GM12873 (cell line): ENCODE data around the gene SAMD8.

ENCODE experiments used
- TF ChIP-seq, protein P1 (sequence below): IDR thresholded peaks from 2 replicates; pipeline ENCODE4 v1.5.1; 2012; ENCODE audit warnings: low read depth, mild to moderate bottlenecking, moderate library complexity, low read length, control low read depth; ENCODE audit not compliant: insufficient read depth; ENCODE audit errors: missing control alignments

The SAMD8 gene

GRCh38 chr10:75109459-75109778 lies 2.0 kb upstream of the SAMD8 start:
- TF ChIP-seq, protein P1, sequence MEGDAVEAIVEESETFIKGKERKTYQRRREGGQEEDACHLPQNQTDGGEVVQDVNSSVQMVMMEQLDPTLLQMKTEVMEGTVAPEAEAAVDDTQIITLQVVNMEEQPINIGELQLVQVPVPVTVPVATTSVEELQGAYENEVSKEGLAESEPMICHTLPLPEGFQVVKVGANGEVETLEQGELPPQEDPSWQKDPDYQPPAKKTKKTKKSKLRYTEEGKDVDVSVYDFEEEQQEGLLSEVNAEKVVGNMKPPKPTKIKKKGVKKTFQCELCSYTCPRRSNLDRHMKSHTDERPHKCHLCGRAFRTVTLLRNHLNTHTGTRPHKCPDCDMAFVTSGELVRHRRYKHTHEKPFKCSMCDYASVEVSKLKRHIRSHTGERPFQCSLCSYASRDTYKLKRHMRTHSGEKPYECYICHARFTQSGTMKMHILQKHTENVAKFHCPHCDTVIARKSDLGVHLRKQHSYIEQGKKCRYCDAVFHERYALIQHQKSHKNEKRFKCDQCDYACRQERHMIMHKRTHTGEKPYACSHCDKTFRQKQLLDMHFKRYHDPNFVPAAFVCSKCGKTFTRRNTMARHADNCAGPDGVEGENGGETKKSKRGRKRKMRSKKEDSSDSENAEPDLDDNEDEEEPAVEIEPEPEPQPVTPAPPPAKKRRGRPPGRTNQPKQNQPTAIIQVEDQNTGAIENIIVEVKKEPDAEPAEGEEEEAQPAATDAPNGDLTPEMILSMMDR: no peak

DNA sequence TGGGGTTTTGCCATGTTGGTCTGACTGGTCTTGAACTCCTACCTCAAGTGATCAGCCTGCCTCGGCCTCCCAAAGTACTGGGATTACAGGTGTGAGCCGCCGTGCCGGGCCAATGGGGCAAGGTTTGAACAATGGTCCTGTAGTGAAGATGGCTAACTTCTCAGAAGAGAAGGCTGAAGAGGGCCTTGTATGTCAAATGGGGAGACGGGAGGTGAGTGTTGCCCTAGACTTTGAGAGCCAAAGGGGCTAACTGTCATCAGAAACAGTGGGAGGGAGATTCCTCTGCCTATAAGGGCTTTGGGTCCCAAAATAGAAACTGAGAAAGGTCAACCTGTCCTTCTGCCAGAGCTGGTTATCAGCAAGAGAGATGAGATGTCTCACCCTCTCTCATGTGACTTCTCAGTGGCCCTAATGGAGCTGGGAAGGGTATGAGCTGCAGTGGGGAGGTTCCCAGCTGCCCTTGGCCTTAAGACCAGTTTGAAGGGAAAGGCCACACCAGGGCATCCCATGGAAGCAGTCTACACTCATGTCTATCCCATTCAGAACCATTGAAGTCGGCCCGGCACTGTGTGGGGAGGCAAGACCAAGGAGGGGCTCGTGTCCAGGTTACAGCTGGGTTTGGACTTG lies 1.3 kb upstream of the SAMD8 start:
- TF ChIP-seq, protein P1: no peak

GRCh38 chr10:75111907-75112679 lies 637 bp downstream of the SAMD8 start:
- TF ChIP-seq, protein P1: no peak

DNA sequence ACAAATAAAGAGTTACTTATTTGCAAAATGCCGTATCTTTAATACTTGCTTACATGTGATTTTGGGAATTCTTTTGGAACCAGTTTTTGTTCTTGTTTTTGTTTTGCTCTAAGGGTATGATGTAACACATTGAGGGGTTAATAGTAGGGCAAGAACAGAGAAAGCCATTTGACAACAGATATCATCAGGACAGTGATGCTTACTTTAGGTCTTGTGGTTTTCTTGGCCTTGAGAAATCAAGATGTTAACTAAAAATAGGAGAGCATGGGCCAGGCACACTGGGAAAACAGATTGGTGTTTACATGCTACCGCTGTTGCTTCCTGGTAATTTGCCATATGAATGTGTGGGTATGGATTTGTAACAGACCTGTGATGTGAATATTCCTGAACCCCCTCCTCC lies 3.7 kb downstream of the SAMD8 start:
- TF ChIP-seq, protein P1: no peak

DNA sequence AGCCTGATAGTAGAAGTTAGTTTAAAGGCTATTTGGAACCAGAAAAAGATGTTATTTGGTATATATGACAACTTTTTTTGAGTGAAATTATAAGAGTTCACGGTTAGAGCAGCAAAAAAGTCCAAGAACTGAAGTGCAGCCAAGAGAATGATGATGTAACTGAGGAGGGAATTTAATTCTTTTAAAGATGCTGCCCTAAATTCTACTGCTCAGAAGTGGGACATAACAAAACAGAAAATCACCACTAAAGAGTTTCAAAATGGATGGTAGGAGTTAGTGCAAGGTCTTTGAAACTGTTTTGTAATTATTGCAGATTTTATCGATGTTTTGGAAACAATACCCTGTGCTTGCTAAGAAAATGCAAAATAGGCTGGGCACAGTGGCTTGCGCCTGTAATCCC lies 6.5 kb downstream of the SAMD8 start:
- TF ChIP-seq, protein P1: no peak

DNA sequence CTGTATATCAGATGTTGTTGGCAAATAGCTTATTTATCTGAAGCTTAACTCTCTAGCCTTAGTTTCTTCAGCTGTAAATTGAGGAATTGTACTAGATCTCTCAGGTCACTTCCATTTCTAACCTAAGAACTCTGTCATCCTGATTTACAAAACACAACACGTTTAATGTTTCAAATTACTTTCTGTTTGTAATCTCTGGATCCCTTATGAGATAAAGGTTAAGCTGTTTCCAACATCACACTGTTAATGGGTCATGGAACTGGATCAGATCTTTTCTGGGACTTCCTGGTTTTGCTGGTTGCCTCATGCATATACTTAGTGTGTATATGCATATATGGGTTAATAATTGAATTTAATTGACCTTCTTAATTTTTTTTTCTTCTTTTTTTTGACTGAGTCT lies 9.9 kb downstream of the SAMD8 start:
- TF ChIP-seq, protein P1: no peak

GRCh38 chr10:75122505-75122904 lies 11.0 kb downstream of the SAMD8 start:
- TF ChIP-seq, protein P1: no peak
